ENCODE measurements around the gene STAC2.
"Not testable (repeated sequence)": the region's sequence is repeated elsewhere in the genome, so short reads cannot be mapped to it uniquely, and the experiment has no call there.

DNA sequence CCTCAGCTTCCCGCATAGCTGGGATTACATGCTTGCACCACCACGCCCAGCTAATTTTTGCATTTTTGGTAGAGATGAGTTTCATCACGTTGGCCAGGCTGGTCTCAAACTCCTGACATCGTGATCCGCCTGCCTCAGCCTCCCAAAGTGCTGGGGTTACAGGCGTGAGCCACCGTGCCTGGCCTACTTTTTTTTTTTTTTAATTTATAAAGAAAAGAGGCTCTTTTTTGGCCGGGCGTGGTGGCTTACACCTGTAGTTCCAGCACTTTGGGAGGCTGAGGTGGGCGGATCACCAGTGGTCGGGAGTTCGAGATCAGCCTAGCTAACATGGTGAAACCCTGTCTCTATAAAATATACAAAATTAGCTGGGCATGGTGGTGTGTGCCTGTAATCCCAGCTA is 24.3 kb upstream of the STAC2 start:
- TF ChIP-seq, protein P1, sequence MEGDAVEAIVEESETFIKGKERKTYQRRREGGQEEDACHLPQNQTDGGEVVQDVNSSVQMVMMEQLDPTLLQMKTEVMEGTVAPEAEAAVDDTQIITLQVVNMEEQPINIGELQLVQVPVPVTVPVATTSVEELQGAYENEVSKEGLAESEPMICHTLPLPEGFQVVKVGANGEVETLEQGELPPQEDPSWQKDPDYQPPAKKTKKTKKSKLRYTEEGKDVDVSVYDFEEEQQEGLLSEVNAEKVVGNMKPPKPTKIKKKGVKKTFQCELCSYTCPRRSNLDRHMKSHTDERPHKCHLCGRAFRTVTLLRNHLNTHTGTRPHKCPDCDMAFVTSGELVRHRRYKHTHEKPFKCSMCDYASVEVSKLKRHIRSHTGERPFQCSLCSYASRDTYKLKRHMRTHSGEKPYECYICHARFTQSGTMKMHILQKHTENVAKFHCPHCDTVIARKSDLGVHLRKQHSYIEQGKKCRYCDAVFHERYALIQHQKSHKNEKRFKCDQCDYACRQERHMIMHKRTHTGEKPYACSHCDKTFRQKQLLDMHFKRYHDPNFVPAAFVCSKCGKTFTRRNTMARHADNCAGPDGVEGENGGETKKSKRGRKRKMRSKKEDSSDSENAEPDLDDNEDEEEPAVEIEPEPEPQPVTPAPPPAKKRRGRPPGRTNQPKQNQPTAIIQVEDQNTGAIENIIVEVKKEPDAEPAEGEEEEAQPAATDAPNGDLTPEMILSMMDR (IDR thresholded peaks at IDR 0.05), result not testable (repeated sequence)
- TF ChIP-seq POLR2A (IDR thresholded peaks at IDR 0.05), result not testable (repeated sequence)

All from Peyer's patch (tissue), 4 donors.